Activated CD8-positive, alpha-beta memory T cell treated with anti-CD3 and anti-CD28 coated beads, Interleukin-2, amount 50 U/mL, for 1 hour (primary cell): ENCODE measurements around the gene KCNJ8.
"Not testable (repeated sequence)": the region's sequence is repeated elsewhere in the genome, so short reads cannot be mapped to it uniquely, and the experiment has no call there.

Experiments
- DNase-seq: peaks from one replicate; pipeline ENCODE4 v3.0.0-alpha.2; 2020; ENCODE audit errors: extremely low read depth

KCNJ8 gene

GRCh38 chr12:21774358-21775132 is at the start of gene KCNJ8:
Gene KCNJ8 (minus strand): TSS chr12:21774706. CDS start chr12:21773616, 1,090 bp downstream.
- DNase-seq, result no peak

GRCh38 chr12:21823581-21823980 is 49.1 kb upstream of the KCNJ8 start:
- DNase-seq, result no peak

- no peak for DNase-seq
These were observed 45.2 kb upstream of the KCNJ8 start for GRCh38 chr12:21819678-21820077.

GRCh38 chr12:21819236-21819635 is 44.7 kb upstream of the KCNJ8 start:
- DNase-seq, result no peak

GRCh38 chr12:21818627-21819026 is 44.1 kb upstream of the KCNJ8 start:
- DNase-seq, result no peak

- no peak for DNase-seq
These were observed 41.0 kb upstream of the KCNJ8 start for GRCh38 chr12:21815306-21816062.

- DNase-seq, result no peak
These were observed 40.3 kb upstream of the KCNJ8 start for GRCh38 chr12:21814814-21815213.

- DNase-seq, result no peak
These were observed 39.8 kb upstream of the KCNJ8 start for GRCh38 chr12:21814327-21814726.

- DNase-seq, result no peak
These were observed 39.2 kb upstream of the KCNJ8 start for GRCh38 chr12:21813751-21814150.

GRCh38 chr12:21813125-21813524 is 38.6 kb upstream of the KCNJ8 start:
- no peak for DNase-seq

- DNase-seq, result not testable (repeated sequence)
These were observed 37.8 kb upstream of the KCNJ8 start for GRCh38 chr12:21812340-21812739.

GRCh38 chr12:21809100-21809499 is 34.6 kb upstream of the KCNJ8 start:
- no peak for DNase-seq

- DNase-seq, result no peak
These were observed 31.7 kb upstream of the KCNJ8 start for GRCh38 chr12:21806255-21806654.

- no peak for DNase-seq
These were observed 27.2 kb upstream of the KCNJ8 start for GRCh38 chr12:21801522-21802288.

- no peak for DNase-seq
These were observed 25.5 kb upstream of the KCNJ8 start for GRCh38 chr12:21800011-21800410.

- no peak for DNase-seq
These were observed 23.0 kb upstream of the KCNJ8 start for GRCh38 chr12:21797539-21797938.

- no peak for DNase-seq
These were observed 21.3 kb upstream of the KCNJ8 start for GRCh38 chr12:21795648-21796328.

GRCh38 chr12:21794807-21795595 is 20.5 kb upstream of the KCNJ8 start:
- not testable (repeated sequence) for DNase-seq

- DNase-seq, result not testable (repeated sequence)
These were observed 15.2 kb upstream of the KCNJ8 start for GRCh38 chr12:21789687-21790086.

GRCh38 chr12:21788089-21788983 is 13.8 kb upstream of the KCNJ8 start:
- DNase-seq, result no peak
